PC-9 (cell line): ENCODE results near the gene NFKBIL1. TPM values are rescaled to one million over a fixed set of nuclear protein-coding genes. Genes with fewer than 3 reads are reported as not detected.

Source experiments
- BruUV-seq: library from RNA; stranded (reverse); fragments of 400-500 nt; replicated peaks from 2 replicates; lab custom pipeline; 2021; lab: Mats Ljungman, UMichigan
- CTCF ChIA-PET: fragments of 300-600 bp; sonication (Branson Sonifier 250); formaldehyde crosslinking; loops from one replicate; lab custom pipeline; 2022; ENCODE audit warnings: antibody characterized with exemption; lab: Charles Lee
- POLR2A ChIA-PET: fragments of 300-600 bp; sonication (Branson Sonifier 250); formaldehyde crosslinking; loops from one replicate; lab custom pipeline; 2022; ENCODE audit warnings: antibody characterized with exemption; ENCODE audit not compliant: unreplicated experiment; lab: Charles Lee
- DNase-seq, 2 experiments: peaks; one replicate each; pipeline versions ENCODE4 v3.0.0 to v3.0.0-alpha.2; 2015 to 2022; ENCODE audit warnings: mixed read lengths in 1 of 2
- H2AFZ ChIP-seq: fragments of 200-600 bp; sonication (generic); 2 replicates; pipeline ENCODE4 v1.8.1; 2017; ENCODE audit warnings: antibody characterized with exemption
- H3F3A ChIP-seq: fragments of 200-600 bp; sonication (generic); 2 replicates; pipeline ENCODE4 v1.8.1; 2017; ENCODE audit warnings: antibody characterized with exemption, mild to moderate bottlenecking, low read depth; ENCODE audit not compliant: insufficient read depth
- H3K27ac ChIP-seq: fragments of 200-600 bp; sonication (generic); 2 replicates; pipeline ENCODE4 v1.6.1; 2016; ENCODE audit warnings: mixed run types
- H3K27me3 ChIP-seq: fragments of 200-600 bp; sonication (generic); 2 replicates; pipeline ENCODE4 v1.6.1; 2016; ENCODE audit warnings: low read depth, mixed run types; ENCODE audit not compliant: insufficient read depth
- H3K36me3 ChIP-seq: fragments of 200-600 bp; sonication (generic); 2 replicates; pipeline ENCODE4 v1.6.1; 2016; ENCODE audit warnings: low read depth, mixed run types
- H3K4me1 ChIP-seq: fragments of 200-600 bp; sonication (generic); replicated peaks from 2 replicates; pipeline ENCODE4 v1.6.1; 2016; ENCODE audit warnings: mixed run types; ENCODE audit not compliant: insufficient read depth
- H3K4me2 ChIP-seq: fragments of 200-600 bp; sonication (generic); 2 replicates; pipeline ENCODE4 v1.6.1; 2017; ENCODE audit warnings: mixed run types
- H3K4me3 ChIP-seq: fragments of 200-600 bp; sonication (generic); 2 replicates; pipeline ENCODE4 v1.6.1; 2016; ENCODE audit warnings: mixed run types
- H3K79me2 ChIP-seq: fragments of 200-600 bp; sonication (generic); 2 replicates; pipeline ENCODE4 v1.6.1; 2017; ENCODE audit warnings: low read depth, mixed run types
- H3K9me2 ChIP-seq: fragments of 200-600 bp; sonication (generic); 2 replicates; pipeline ENCODE4 v1.8.1; 2017; ENCODE audit warnings: mild to moderate bottlenecking; ENCODE audit not compliant: insufficient read depth
- H3K9me3 ChIP-seq: fragments of 200-600 bp; sonication (generic); 2 replicates; pipeline ENCODE4 v1.8.1; 2016; ENCODE audit warnings: low read depth; ENCODE audit not compliant: insufficient read depth
- H4K20me1 ChIP-seq: fragments of 200-600 bp; sonication (generic); 2 replicates; pipeline ENCODE4 v1.8.1; 2017; ENCODE audit not compliant: insufficient read depth
- EZH2 ChIP-seq: fragments of 200-600 bp; sonication (generic); IDR thresholded peaks from 2 replicates; pipeline ENCODE4 v1.8.0; 2017; ENCODE audit warnings: antibody characterized with exemption, low read depth
- intact Hi-C: fragments of 100-400 bp; cut with micrococcal nuclease; formaldehyde crosslinking; loops from one replicate; pipeline ENCODE4 v1.10.0; 2022; ENCODE audit not compliant: unreplicated experiment
- total RNA-seq: library from RNA; stranded (reverse); gene quantifications from 2 replicates; pipeline ENCODE4 v1.2.3, GENCODE V29; 2021
- TF ChIP-seq, protein P1 (sequence below): fragments of 200-600 bp; sonication (generic); conservative IDR thresholded peaks from 2 replicates; pipeline ENCODE4 v1.6.1; 2017; ENCODE audit warnings: mixed run types, antibody characterized with exemption, mild to moderate bottlenecking, moderate library complexity

The NFKBIL1 gene
- total RNA-seq, 1 experiment from 2014 or later = 26.1 TPM

GRCh38 chr6:31567531-31568370 lies 20.3 kb downstream of the NFKBIL1 start:
- CTCF ChIA-PET = no interaction called here

DNA sequence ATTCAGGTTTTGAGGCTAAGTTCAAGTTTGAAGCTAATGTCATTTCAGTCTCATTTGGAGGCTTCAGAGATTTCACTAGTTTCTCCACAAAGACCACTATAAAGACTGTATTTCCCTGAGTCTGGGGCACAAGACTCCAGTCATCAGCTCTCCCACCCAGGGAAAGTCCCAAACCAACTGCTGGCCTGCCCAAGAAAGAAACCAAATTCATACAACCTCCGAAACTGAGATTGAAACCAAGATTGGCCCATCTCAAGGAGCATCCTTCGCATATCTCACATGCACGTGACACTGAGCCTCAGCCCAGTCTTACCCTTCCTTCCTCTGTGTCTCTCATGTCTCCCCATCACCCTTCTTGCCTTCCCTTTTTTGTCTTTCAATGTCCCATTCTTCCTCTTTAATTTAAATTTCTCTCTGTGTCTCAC lies 21.1 kb downstream of the NFKBIL1 start:
- BruUV-seq = no TSS peak
- Histone ChIP-seq H3K79me2 (no peaks in the 10 kb centered on the region), H3K27ac (no peak overlapping the region), H3K27me3 (no peaks in the 10 kb centered on the region), H4K20me1 (no peaks in the 10 kb centered on the region), H3K9me2 (no peaks in the 10 kb centered on the region), H3K4me3 (no peak overlapping the region), H2AFZ (no peak overlapping the region), H3K4me1 (no peaks in the 10 kb centered on the region), H3K9me3 (no peaks in the 10 kb centered on the region), H3K36me3 (no peaks in the 10 kb centered on the region), H3K4me2 (no peak overlapping the region), H3F3A (no peaks in the 10 kb centered on the region)
- CTCF ChIA-PET = no interaction called here
- POLR2A ChIA-PET = interaction anchor here (0.6 kb wide), 1 partner anchor 259 kb away, joined by 3 read pairs; no protein-coding TSS in a partner anchor
- no peak for DNase-seq
- TF ChIP-seq EZH2 = no peak
- TF ChIP-seq, protein P1, sequence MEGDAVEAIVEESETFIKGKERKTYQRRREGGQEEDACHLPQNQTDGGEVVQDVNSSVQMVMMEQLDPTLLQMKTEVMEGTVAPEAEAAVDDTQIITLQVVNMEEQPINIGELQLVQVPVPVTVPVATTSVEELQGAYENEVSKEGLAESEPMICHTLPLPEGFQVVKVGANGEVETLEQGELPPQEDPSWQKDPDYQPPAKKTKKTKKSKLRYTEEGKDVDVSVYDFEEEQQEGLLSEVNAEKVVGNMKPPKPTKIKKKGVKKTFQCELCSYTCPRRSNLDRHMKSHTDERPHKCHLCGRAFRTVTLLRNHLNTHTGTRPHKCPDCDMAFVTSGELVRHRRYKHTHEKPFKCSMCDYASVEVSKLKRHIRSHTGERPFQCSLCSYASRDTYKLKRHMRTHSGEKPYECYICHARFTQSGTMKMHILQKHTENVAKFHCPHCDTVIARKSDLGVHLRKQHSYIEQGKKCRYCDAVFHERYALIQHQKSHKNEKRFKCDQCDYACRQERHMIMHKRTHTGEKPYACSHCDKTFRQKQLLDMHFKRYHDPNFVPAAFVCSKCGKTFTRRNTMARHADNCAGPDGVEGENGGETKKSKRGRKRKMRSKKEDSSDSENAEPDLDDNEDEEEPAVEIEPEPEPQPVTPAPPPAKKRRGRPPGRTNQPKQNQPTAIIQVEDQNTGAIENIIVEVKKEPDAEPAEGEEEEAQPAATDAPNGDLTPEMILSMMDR = no peak
- intact Hi-C loops = no loop called here

More at GRCh38 chr6:31567531-31568370, 20.3 kb downstream of the NFKBIL1 start:
- no peaks in the 10 kb centered on the region for H3K79me2 ChIP-seq
- no peaks in the 10 kb centered on the region for H3K9me2 ChIP-seq
- intact Hi-C loops = no loop called here
- no peaks in the 10 kb centered on the region for H3F3A ChIP-seq
- H2AFZ ChIP-seq = no peak overlapping the region
- no TSS peak for BruUV-seq
- no peaks in the 10 kb centered on the region for H3K36me3 ChIP-seq
- H3K4me2 ChIP-seq = no peak overlapping the region
- POLR2A ChIA-PET = interaction anchor here (0.6 kb wide), 1 partner anchor 260 kb away, joined by 3 read pairs; no protein-coding TSS in a partner anchor
- no peak overlapping the region for H3K27ac ChIP-seq
- H3K9me3 ChIP-seq = no peaks in the 10 kb centered on the region
- no peaks in the 10 kb centered on the region for H4K20me1 ChIP-seq
- H3K4me1 ChIP-seq = no peaks in the 10 kb centered on the region
- H3K4me3 ChIP-seq = no peak overlapping the region
- no peak for TF ChIP-seq EZH2
- no peaks in the 10 kb centered on the region for H3K27me3 ChIP-seq
- DNase-seq = no peak

GRCh38 chr6:31569861-31570536 lies 22.6 kb downstream of the NFKBIL1 start:
- Histone ChIP-seq H3K4me3 (no peak overlapping the region), H3K4me1 (no peaks in the 10 kb centered on the region), H2AFZ (no peak overlapping the region), H3K9me3 (no peaks in the 10 kb centered on the region), H3K27ac (no peak overlapping the region), H3K36me3 (no peaks in the 10 kb centered on the region), H4K20me1 (no peaks in the 10 kb centered on the region), H3K4me2 (no peak overlapping the region), H3K27me3 (no peaks in the 10 kb centered on the region), H3F3A (no peaks in the 10 kb centered on the region), H3K79me2 (no peaks in the 10 kb centered on the region), H3K9me2 (no peaks in the 10 kb centered on the region)
- ChIA-PET POLR2A (interaction anchor here (0.6 kb wide), 1 partner anchor 40 kb away, joined by 5 read pairs; no protein-coding TSS in a partner anchor), CTCF (interaction anchor here (0.6 kb wide), 1 partner anchor 406 kb away, joined by 3 read pairs; no protein-coding TSS in a partner anchor)
- TF ChIP-seq, protein P1 = no peak
- TF ChIP-seq EZH2 = no peak
- BruUV-seq = no TSS peak
- intact Hi-C loops = no loop called here
- no peak for DNase-seq
